Measurements from ENCODE around the gene TSPAN2.

TSPAN2 gene

GRCh38 chr1:115113766-115114165, 24.5 kb upstream of the TSPAN2 start:
- DNase-seq (ENCODE audit: low spot score), result no peak

GRCh38 chr1:115112496-115113375, 23.4 kb upstream of the TSPAN2 start:
- DNase-seq (ENCODE audit: low spot score), result peak; percentile 39

- DNase-seq (ENCODE audit: low spot score), result no peak
These were observed 18.4 kb upstream of the TSPAN2 start for GRCh38 chr1:115107516-115108260.

- no peak for DNase-seq (ENCODE audit: low spot score)
These were observed 16.5 kb upstream of the TSPAN2 start for GRCh38 chr1:115105831-115106230.

DNA sequence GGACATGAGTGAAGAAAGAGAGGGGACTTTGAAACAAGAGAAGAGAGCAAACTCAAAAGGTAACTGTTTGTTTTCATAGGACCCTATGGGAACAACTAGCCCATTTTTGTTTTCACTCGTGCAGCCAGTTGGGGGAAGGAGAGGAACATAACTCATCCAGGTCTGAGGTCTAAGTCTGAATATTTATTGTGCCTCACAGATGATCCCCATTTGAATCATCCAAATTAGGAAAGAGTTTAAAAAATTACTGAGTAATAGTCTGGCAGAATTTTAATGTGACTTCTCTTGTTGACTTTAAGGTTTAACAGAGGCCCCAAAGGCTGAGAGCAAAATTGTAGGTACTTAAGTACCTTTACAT, 10.4 kb upstream of the TSPAN2 start:
- DNase-seq (ENCODE audit: low spot score), result no peak

- DNase-seq (ENCODE audit: low spot score), result peak; percentile 87
These were observed 9.8 kb upstream of the TSPAN2 start for GRCh38 chr1:115098979-115099692.

DNA sequence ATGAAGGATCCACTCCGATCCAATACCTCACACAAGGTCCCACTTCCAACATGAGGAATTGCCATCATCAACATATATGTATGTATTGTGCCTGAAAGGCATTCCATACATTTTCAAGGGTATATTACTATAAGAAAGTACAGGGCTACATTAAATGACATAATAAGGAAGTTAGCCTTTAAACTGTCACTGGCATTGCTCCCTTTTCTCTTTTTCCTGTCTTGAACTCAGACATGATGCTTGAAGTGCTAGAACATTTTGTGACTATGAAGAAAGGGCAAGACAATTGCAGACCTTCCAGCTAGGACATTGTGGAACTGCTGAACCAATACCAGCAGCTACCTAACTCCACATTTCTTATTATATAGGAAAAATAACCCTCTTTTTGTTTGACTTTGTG, 2.9 kb upstream of the TSPAN2 start:
- no peak for DNase-seq (ENCODE audit: low spot score)

DNA sequence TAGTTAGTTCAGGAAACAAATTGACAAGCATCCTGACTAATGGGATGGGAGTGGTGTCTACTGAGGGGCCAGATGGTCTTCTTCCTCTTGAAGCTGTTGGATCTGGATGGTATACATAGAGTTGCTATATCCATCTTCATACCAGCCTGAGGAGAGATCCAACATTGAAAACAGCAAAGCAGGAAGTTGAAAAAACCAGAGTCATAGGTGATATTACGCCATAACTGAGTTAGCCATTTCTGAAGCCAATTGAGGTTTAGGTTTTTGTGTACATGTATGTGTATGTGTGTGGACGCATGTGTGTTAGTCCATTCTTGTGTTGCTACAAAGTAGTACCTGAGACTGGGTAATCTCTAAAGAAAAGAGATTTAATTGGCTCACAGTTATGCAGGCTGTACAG, 2.3 kb upstream of the TSPAN2 start:
- DNase-seq (ENCODE audit: low spot score), result no peak

- no peak for DNase-seq (ENCODE audit: low spot score)
These were observed 1.7 kb upstream of the TSPAN2 start for GRCh38 chr1:115090956-115091355.

DNA sequence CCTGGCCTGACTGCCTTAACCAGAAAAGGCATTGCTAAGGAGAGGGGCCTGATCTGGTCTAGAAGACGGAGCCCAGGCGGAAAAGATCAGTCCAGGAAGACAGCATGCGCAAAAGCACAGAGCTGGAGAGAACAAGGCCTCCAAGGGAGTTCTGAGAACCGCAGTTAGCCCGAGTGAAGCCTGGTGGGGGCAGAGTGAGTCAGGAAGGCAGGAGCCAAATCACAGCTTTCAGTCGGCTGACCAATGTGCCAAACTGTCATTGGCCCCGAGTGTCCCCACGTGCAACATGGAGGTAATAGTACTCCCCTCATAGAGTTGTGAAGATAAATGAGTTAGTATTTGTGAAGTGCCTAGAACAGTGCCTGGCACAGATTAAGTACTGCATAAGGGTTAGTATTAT, 1.2 kb upstream of the TSPAN2 start:
- DNase-seq (ENCODE audit: low spot score), result no peak

DNA sequence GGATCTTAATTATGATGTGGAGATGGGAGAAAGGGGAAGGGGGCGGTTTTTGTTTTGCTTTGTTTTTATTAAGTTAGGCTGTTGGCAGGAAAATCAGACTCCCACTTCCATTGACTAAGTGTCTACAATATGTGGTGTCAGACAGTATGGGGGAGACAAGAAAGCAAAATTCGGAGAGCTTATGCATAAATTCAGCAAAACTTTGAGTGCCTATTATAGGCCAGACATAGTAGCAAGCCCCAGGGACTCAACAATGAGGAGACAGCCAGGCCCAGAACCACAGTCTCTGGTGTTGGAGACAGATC, 835 bp upstream of the TSPAN2 start:
- DNase-seq (ENCODE audit: low spot score), result no peak

- no peak for DNase-seq (ENCODE audit: low spot score)
These were observed 358 bp downstream of the TSPAN2 start for GRCh38 chr1:115088871-115089419.

- DNase-seq (ENCODE audit: low spot score), result no peak
These were observed 1.1 kb downstream of the TSPAN2 start for GRCh38 chr1:115088115-115088778.

GRCh38 chr1:115086176-115086830, 3.0 kb downstream of the TSPAN2 start:
- no peak for DNase-seq (ENCODE audit: low spot score)

DNA sequence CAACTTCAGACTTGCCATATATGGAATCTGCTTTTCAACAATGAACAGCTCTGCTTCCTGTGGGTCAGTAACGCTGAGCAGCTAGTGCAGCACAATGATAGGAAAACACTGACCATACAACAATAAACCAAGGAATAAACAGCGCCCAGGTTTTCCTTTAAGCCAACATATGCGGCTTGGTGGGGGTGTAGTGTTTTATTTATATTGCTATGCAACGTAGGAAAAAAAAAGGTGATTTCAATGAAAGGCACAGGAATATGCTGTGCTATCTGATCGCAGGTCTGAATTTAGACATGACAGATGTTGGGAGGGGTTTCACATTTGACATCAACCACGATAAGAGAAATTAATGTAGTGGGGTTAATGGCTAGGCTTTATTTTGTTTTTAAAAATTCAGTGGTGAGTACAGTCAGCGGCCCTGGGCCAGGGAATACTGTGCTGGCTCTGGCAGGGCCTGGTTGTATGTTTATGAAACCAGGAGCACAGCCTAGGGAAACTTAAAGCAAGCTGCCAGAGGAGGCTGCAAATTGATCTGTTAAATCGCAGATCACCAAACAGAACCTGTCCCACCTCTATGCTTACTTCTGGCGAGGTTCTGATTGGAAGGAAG, 4.3 kb downstream of the TSPAN2 start:
- no peak for DNase-seq (ENCODE audit: low spot score)

DNA sequence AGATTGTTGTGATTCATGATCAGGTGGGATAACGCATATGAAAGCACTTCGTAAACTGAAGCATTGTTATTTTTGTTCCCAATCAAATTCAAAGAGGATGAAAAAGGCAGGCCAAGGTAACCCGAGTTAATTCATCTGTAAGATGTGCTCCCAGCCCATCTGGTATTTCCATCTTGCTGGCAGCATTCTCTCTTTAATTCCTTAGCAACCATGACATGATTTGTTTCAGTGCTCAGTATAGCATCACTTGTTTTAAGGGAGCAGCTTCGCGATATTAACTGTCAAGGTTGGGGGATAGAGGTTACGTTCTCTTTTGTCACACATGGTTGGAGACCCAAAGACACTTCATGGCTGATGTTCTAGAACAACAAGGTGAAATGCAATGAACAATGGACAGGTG, 6.4 kb downstream of the TSPAN2 start:
- no peak for DNase-seq (ENCODE audit: low spot score)

DNA sequence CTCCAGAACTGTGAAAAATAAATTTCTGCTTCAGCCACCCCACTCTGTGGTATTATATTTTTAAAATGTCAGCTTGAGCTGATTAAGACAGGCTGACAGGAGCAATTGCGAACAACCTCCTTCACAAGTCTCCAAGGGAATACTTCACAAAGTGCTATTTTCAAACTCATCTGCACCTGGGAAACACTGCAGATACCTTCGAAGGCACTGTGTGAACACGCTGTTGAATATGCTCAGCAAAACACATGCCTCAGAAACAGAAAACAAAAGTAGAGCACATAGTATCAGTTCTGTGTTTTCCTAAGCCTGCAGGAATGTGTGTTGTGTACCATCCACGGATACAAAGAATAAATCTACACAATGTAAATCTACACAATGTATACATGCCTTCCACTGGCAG, 10.6 kb downstream of the TSPAN2 start:
- DNase-seq (ENCODE audit: low spot score), result no peak

- no peak for DNase-seq (ENCODE audit: low spot score)
These were observed 11.3 kb downstream of the TSPAN2 start for GRCh38 chr1:115077984-115078330.

DNA sequence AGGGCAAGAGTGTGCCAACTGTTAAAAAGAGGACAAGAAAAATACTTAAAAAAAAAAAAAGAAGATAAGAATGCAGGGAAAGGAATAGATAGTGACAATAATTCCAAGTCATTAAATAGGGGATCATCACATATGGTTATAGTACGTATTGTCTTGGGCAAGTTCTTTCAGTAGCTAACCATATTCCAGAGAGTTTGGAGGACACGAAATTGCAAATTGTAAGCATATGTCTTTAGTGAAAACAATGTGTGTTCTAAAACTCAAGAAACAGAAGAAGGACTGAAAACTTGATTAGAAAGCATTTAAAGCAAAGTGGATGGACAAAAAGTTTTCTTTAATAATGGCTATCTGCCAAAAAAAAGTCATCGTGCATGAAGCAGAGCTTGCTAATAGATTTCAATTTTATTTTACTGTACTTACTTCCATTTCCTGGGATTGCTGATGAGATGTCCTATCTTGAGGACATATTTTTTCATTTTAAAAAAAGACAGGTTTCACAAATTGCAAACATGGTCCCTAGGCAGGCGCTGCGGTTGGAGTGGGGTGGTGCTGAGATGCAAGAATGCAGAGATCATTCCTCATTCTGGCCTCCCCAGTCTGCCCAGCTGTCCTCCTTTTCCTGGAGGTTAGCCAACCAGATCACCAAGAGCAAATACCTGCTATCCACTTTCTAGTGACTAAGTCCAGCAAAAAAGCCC, 11.9 kb downstream of the TSPAN2 start:
- no peak for DNase-seq (ENCODE audit: low spot score)

GRCh38 chr1:115076384-115076915, 12.9 kb downstream of the TSPAN2 start:
- DNase-seq (ENCODE audit: low spot score), result no peak

All from NAMALWA (cell line).